ENCODE data around the gene HS3ST1.

GRCh38 chr4:11366859-11367258 is 61.8 kb downstream of the HS3ST1 start:
- TF ChIP-seq CTCF (conservative IDR thresholded peaks at IDR 0.05) (no peak), ZFX (IDR thresholded peaks at IDR 0.05) (no peak)

All from C4-2B (cell line).